Right renal pelvis (tissue), 4 donors: ENCODE data around the gene TMEM250. TPM values are rescaled to one million over a fixed set of nuclear protein-coding genes. Genes with fewer than 3 reads are reported as not detected.

ENCODE experiments used
- DNase-seq, 4 donors: peaks; one replicate each; pipeline ENCODE4 v3.0.0-alpha.2; 2013; ENCODE audit warnings: low read depth in 4 of 4, low spot score in 3 of 4, missing footprints in 1 of 4
- polyA plus RNA-seq, 4 donors: library from polyadenylated mRNA; unstranded; fragments of 120-200 nt; gene quantifications; one replicate each; pipeline ENCODE4 v1.2.1, GENCODE V29; 2013; ENCODE audit not compliant: insufficient read length in 4 of 4

The TMEM250 gene
- polyA plus RNA-seq, 4 donors = 16.7 to 23.5 (median 18.3) TPM

- DNase-seq = no peak
Measured at GRCh38 chr9:136098210-136098609, 20.5 kb downstream of the TMEM250 start.

- DNase-seq = no peak
Measured at GRCh38 chr9:136096505-136097001, 22.1 kb downstream of the TMEM250 start.

- DNase-seq = no peak
Measured at GRCh38 chr9:136095070-136096058, 23.3 kb downstream of the TMEM250 start, which contains the start of gene NACC2. Gene NACC2, minus strand, starts transcription at chr9:136095289. Its CDS starts 44,768 bp downstream, at chr9:136050521.

- no peak for DNase-seq
Measured at GRCh38 chr9:136093995-136094881, 24.4 kb downstream of the TMEM250 start.

- no peak for DNase-seq
Measured at GRCh38 chr9:136093346-136093986, 25.2 kb downstream of the TMEM250 start.

GRCh38 chr9:136092741-136093140 is 25.9 kb downstream of the TMEM250 start:
- DNase-seq = no peak

GRCh38 chr9:136092353-136092650 is 26.4 kb downstream of the TMEM250 start:
- no peak for DNase-seq

- DNase-seq = no peak
Measured at GRCh38 chr9:136091582-136092352, 26.9 kb downstream of the TMEM250 start.

- no peak for DNase-seq
Measured at GRCh38 chr9:136090768-136091581, 27.7 kb downstream of the TMEM250 start.

GRCh38 chr9:136090056-136090735 is 28.5 kb downstream of the TMEM250 start:
- no peak for DNase-seq

- no peak for DNase-seq
Measured at GRCh38 chr9:136089697-136090045, 29.0 kb downstream of the TMEM250 start.

- DNase-seq = no peak
Measured at GRCh38 chr9:136088939-136089696, 29.6 kb downstream of the TMEM250 start.

- no peak for DNase-seq
Measured at GRCh38 chr9:136088481-136088938, 30.2 kb downstream of the TMEM250 start.

- no peak for DNase-seq
Measured at GRCh38 chr9:136087741-136088480, 30.8 kb downstream of the TMEM250 start.

- no peak for DNase-seq
Measured at GRCh38 chr9:136086951-136087740, 31.5 kb downstream of the TMEM250 start.

- no peak for DNase-seq
Measured at GRCh38 chr9:136086213-136086881, 32.3 kb downstream of the TMEM250 start.
